AG09309 (cell line): ENCODE measurements around the gene KCNK4.
A peak's percentile ranks its signal among the peaks of the same experiment; 100 is the strongest.
"Not testable (repeated sequence)": the region's sequence is repeated elsewhere in the genome, so short reads cannot be mapped to it uniquely, and the experiment has no call there.

ENCODE experiments used
- DNase-seq: peaks from one replicate; pipeline ENCODE4 v3.0.0-alpha.2; 2010; ENCODE audit warnings: low read depth
- H3K4me3 ChIP-seq: 2 replicates; pipeline ENCODE4 v1.5.1; 2011; ENCODE audit warnings: mild to moderate bottlenecking, low read depth, low read length, moderate library complexity; ENCODE audit not compliant: control insufficient read depth
- CTCF ChIP-seq: IDR thresholded peaks from 2 replicates; pipeline ENCODE4 v1.5.1; 2011; ENCODE audit warnings: mild to moderate bottlenecking, low read depth, low read length, inconsistent platforms; ENCODE audit not compliant: insufficient read depth, control insufficient read depth; ENCODE audit errors: missing control alignments

KCNK4 gene

GRCh38 chr11:64313491-64314145 lies 22.5 kb downstream of the KCNK4 start:
- TF ChIP-seq CTCF: peak; percentile 24
- peak overlapping the region; percentile 36 for H3K4me3 ChIP-seq
- DNase-seq: no peak

GRCh38 chr11:64314146-64314804 lies 23.2 kb downstream of the KCNK4 start:
- no peak for DNase-seq
- peak overlapping the region; percentile 36 for H3K4me3 ChIP-seq
- peak; percentile 31 for TF ChIP-seq CTCF

- no peak for DNase-seq
- no peak for TF ChIP-seq CTCF
- H3K4me3 ChIP-seq: no peak overlapping the region
These were observed 23.9 kb downstream of the KCNK4 start for GRCh38 chr11:64314805-64315561.

- H3K4me3 ChIP-seq, DNase-seq: not testable (repeated sequence)
These were observed 24.8 kb downstream of the KCNK4 start for GRCh38 chr11:64315667-64316526.

- peak overlapping the region; percentile 62 for H3K4me3 ChIP-seq
- no peak for DNase-seq
- no peak for TF ChIP-seq CTCF
These were observed 25.7 kb downstream of the KCNK4 start for GRCh38 chr11:64316672-64317324.

GRCh38 chr11:64317325-64317960 lies 26.3 kb downstream of the KCNK4 start, which contains the start of gene TRMT112:
Gene TRMT112 (minus strand): TSS chr11:64317559. CDS start chr11:64317526, 33 bp downstream.
- no peak for TF ChIP-seq CTCF
- peak; percentile 92 for DNase-seq
- H3K4me3 ChIP-seq: peak within 1 kb of the TSS; percentile 62
